NAMALWA (cell line): Measurements from ENCODE around the gene PGBD5.

Source experiments
- DNase-seq: peaks from one replicate; pipeline ENCODE4 v3.0.0-alpha.2; 2015; ENCODE audit warnings: low spot score

PGBD5 gene

GRCh38 chr1:230347896-230348295 lies 78.2 kb downstream of the PGBD5 start:
- DNase-seq, result no peak

GRCh38 chr1:230345139-230345885 lies 80.8 kb downstream of the PGBD5 start:
- DNase-seq, result no peak

- no peak for DNase-seq
Measured at GRCh38 chr1:230342699-230343098, 83.4 kb downstream of the PGBD5 start.

GRCh38 chr1:230342019-230342418 lies 84.1 kb downstream of the PGBD5 start:
- no peak for DNase-seq

- DNase-seq, result no peak
Measured at GRCh38 chr1:230341162-230341546, 85.0 kb downstream of the PGBD5 start.

GRCh38 chr1:230340526-230341161 lies 85.5 kb downstream of the PGBD5 start:
- no peak for DNase-seq

GRCh38 chr1:230339033-230339432 lies 87.1 kb downstream of the PGBD5 start:
- DNase-seq, result no peak

GRCh38 chr1:230337266-230337665 lies 88.9 kb downstream of the PGBD5 start:
- DNase-seq, result no peak

- DNase-seq, result no peak
Measured at GRCh38 chr1:230335861-230336522, 90.1 kb downstream of the PGBD5 start.

- no peak for DNase-seq
Measured at GRCh38 chr1:230334447-230334837, 91.7 kb downstream of the PGBD5 start.

- no peak for DNase-seq
Measured at GRCh38 chr1:230333590-230334446, 92.3 kb downstream of the PGBD5 start.

- DNase-seq, result no peak
Measured at GRCh38 chr1:230332575-230333066, 93.5 kb downstream of the PGBD5 start.

GRCh38 chr1:230332061-230332460 lies 94.1 kb downstream of the PGBD5 start:
- no peak for DNase-seq

GRCh38 chr1:230330157-230330556 lies 96.0 kb downstream of the PGBD5 start:
- DNase-seq, result no peak

GRCh38 chr1:230328342-230329015 lies 97.7 kb downstream of the PGBD5 start:
- no peak for DNase-seq

- DNase-seq, result no peak
Measured at GRCh38 chr1:230327892-230328284, 98.2 kb downstream of the PGBD5 start.

- no peak for DNase-seq
Measured at GRCh38 chr1:230326971-230327891, 98.9 kb downstream of the PGBD5 start.

- no peak for DNase-seq
Measured at GRCh38 chr1:230323686-230324085, 102.4 kb downstream of the PGBD5 start.

GRCh38 chr1:230322967-230323547 lies 103.1 kb downstream of the PGBD5 start:
- DNase-seq, result no peak

GRCh38 chr1:230322421-230322756 lies 103.7 kb downstream of the PGBD5 start:
- no peak for DNase-seq
